HG03108 (cell line): ENCODE data around the gene UVSSA.
"Not testable (repeated sequence)": the region's sequence is repeated elsewhere in the genome, so short reads cannot be mapped to it uniquely, and the experiment has no call there.

Experiments used
- ATAC-seq: cut with Tn5 transposase; IDR thresholded peaks from one replicate; pipeline ENCODE4 v1.9.1; 2021; ENCODE audit warnings: moderate library complexity; ENCODE audit not compliant: unreplicated experiment

UVSSA gene

DNA sequence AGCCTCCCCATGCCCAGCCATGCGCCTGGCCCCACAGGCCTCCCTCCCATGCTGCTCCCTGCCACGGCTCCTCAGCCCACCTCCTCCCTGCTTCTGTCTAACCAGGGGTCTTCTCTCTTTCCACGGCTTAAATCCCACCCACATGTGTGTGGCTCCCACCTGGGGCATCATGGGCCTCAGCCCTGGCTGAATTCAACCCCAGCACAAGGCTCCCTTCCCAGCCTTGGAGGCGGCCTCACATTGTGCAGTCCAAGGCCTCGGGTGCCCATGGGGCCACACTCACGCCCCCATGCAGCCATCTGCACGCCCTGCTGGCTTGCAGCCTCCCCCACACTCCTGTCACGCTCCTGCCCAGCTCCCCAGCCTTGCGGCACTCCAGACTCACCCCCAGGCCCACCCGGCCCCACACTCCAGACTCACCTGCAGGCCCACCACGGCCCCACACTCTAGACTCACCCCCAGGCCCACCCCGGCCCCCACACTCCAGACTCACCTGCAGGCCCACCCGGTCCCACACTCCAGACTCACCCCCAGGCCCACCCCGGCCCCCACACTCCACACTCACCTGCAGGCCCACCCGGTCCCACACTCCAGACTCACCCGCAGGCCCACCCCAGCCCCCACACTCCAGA, 30.4 kb upstream of the UVSSA start:
- no peak for ATAC-seq

DNA sequence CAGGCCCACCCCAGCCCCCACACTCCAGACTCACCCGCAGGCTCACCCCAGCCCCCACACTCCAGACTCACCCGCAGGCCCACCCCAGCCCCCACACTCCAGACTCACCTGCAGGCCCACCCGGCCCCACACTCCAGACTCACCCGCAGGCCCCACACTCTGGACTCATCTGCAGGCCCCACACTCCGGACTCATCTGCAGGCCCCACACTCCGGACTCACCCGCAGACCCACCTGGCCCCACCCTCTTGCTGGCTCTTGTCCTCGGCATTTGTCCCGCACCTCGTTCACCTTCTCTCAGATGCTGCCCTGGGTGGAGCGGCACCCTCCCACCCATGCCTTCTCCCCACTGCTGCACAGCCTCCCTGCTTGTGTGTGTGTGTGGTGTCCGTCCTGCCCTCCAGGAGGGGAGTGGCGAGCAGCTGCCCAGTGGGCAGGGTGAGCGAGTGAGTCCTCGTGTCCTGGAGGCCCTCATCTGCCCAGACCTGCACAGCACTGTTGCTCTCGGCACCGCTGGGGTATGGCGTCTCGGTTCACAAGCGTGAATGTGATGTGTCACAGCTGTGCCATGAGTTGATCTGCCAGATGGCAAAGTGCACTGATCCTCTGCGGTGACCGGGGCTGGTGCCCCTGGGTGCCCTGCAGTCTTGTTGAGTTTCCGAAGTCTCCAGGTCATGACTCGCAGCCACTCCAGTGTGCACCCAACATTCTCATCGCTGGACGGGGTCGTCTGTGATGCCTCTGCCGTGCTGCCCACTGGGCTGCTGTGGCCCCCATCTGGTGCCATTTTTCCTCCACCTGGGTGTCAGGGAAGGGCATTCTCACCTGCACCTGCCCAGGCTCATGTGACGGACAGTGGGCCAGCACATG, 29.6 kb upstream of the UVSSA start:
- ATAC-seq = no peak

GRCh38 chr4:1318046-1318375, 29.0 kb upstream of the UVSSA start:
- no peak for ATAC-seq

DNA sequence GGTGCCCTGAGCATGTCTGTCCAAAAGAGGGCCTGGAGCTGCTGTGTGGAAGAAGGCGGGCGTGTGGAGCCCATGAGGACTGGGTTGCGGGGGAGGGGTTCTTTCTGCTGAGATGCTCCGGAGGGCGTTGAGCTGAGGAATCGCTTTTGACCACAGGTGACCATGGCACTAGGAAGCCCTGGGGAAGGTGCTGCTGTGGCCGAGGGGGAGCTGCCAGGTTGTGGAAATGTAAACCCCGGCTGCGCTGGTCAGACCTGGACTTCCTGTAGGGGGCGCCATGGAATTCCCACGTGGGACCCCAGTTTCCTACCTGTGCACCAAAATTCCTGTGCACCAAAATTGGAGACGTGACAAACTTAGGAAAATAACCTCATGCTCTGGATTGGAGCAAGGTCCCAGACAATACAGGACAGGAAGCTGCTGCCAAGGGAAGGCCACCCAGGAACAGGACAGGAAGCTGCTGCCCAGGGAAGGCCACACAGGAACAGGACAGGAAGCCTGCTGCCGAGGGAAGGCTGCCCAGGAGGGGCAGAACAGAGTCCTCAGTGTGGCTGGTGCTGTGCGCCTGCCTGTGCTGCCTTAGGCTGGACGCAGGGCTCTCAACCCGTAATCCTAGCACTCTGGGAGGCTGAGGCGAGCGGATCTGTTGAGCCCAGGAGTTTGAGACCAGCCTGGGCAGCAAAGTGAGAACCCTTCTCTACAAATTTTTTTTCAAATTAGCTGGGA, 28.4 kb upstream of the UVSSA start:
- ATAC-seq = no peak

GRCh38 chr4:1321486-1321885, 25.5 kb upstream of the UVSSA start:
- no peak for ATAC-seq

DNA sequence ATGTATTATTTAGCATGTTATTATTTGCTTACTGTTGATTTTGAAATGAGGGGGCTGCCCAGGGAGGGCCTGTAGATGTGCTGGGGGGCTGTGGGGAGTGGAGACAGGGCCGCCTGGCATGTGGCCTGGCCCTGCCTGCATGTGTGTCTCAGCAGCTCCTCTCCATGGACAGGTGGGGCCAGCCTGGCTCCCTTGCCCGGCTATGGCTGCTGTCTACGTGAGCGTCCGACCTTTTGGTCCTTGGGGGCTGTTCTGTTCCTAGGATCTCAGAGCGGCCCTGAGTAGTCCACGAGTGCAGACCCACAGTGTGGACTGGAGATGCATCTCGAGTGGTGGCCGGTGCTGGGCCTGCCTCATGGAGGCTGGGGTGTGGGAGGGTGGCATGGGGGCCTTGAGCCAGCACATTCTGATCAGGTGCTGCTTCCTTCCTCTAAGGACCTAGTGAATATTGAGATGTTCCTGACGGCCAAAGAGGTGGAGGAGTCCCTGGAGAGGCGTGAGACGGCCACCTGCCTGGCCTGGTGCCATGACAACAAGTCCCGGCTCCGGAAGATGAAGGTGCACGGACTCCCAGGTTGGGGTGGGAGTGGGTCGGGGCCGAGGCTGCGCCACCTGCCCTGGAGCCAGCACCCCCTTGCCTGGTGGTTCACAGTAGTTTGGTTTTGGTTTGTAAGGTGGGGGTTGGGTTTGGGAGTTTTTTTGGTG, 24.9 kb upstream of the UVSSA start:
- ATAC-seq = no peak

DNA sequence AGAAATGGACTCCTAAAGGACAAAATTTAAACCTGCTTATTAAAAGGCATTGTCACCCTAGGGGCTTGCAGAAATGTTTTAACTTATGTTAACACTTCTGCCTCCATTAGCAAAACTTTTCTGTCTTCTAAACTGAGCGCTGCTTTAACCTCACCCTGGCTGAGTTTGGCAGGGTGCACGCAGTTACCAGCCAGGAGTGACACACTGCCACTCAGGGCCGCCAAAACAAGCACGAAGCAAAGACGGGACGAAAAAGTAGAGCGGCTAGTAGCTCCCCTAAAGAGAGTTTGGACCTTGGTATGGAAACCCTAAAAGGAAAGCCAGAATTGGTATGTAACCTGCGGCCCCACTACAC, 23.8 kb upstream of the UVSSA start:
- no peak for ATAC-seq

DNA sequence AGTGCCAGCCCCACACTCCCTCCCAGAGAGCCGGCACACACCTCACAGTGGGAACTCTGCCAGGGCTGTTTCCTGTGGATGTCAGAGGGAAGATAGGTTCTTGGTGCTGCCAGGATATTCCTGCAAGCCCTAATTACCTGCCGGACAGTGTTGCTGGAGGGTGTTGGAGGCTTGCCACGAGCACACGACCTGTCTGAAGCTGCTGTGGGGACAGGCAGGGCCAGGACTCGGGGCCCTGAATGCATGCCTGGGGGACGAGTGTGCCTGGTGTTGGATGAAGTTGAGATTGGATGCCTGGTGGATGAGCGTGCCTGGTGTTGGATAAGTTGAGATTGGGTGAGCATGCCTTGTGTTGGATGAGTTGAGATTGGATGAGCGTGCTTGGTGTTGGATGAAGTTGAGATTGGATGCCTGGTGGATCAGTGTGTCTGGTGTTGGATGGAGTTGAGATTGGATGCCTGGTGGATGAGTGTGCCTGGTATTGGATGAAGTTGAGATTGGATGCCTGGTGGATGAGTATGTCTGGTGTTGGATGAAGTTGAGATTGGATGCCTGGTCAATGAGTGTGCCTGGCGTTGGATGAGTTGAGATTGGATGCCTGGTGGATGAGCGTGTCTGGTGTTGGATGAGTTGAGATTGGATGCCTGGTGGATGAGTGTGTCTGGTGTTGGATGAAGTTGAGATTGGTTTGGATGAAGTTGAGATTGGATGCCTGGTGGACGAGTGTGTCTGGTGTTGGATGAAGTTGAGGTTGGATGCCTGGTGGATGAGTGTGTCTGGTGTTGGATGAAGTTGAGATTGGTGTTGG, 23.2 kb upstream of the UVSSA start:
- no peak for ATAC-seq

DNA sequence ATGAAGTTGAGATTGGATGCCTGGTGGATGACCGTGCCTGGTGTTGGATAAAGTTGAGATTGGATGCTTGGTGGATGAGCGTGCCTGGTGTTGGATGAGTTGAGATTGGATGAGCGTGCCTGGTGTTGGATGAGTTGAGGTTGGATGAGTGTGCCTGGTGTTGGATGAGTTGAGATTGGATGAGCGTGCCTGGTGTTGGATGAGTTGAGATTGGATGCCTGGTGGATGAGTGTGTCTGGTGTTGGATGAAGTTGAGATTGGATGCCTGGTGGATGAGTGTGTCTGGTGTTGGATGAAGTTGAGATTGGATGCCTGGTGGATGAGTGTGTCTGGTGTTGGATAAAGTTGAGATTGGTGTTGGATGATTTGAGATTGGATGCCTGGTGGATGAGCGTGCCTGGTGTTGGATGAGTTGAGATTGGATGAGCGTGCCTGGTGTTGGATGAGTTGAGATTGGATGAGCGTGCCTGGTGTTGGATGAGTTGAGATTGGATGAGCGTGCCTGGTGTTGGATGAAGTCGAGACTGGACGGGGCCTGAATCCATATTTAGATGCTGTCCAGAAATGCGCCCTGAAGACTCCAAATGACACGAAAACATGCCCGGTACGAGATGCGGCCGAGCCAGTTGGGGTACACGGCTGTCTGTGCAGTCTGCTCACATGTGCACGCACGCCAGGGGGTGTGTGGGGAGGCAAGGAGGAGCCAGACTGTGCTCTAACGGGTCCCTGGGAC, 22.4 kb upstream of the UVSSA start:
- ATAC-seq = not testable (repeated sequence)

DNA sequence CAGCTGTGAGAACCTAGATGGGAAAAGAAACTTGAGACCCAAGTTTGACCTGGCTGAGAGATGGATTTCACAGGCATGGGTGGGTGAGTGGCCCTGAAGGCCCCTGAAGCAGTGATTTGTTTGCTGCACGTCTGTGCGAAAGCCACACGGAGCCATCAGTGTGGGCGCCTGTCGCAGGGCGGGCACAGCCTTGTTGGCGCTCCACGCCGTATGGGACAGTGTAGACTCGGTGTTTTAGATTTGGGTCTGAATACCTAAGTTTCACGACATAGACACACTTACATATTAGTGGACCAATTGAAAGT, 21.9 kb upstream of the UVSSA start:
- no peak for ATAC-seq

DNA sequence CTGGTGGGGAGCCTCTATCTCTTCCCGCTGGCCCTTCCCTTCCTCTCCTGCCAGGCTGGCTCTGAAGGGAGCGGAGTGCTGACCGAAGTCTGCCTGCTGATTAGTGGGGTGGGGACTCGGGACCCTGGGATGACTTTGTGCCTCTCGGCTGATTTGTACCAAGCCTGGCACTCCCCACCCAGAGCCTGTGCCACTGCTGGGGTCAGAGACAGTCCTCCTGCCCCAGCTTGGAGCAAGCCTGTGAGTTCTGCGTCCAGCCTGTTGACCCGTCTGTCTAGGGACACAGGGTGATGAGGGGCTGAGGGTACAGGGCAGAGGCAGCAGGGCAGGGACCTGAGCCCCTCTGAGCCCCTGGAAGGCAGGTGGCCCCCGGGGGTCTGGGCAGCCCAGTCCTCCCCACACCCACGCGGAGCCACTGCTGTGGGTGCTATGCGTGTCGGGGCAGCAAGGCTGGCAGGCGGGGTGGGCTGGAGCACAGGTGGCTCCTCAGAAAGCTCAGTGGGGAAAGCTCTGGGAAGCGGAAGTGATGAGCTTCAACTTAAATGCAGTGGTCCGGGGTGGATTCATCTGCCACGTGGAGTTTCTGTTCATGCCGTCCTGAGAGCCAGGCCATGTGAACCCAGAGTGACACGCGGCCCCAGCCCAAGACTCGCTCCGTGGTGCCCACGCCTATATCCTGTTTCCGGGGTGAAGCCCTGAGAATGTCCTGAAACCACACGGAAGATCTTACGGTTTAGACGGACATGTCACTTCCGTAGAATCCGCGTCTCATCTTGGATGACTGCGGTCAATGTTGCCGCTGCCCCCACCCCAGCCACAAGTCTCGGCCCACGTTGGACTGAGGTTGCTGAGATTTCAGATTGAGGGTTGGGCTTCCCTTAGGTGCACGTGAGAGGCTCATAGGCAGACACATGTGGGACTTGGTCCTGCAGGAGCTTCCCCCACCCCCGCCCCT, 21.1 kb upstream of the UVSSA start:
- no peak for ATAC-seq

DNA sequence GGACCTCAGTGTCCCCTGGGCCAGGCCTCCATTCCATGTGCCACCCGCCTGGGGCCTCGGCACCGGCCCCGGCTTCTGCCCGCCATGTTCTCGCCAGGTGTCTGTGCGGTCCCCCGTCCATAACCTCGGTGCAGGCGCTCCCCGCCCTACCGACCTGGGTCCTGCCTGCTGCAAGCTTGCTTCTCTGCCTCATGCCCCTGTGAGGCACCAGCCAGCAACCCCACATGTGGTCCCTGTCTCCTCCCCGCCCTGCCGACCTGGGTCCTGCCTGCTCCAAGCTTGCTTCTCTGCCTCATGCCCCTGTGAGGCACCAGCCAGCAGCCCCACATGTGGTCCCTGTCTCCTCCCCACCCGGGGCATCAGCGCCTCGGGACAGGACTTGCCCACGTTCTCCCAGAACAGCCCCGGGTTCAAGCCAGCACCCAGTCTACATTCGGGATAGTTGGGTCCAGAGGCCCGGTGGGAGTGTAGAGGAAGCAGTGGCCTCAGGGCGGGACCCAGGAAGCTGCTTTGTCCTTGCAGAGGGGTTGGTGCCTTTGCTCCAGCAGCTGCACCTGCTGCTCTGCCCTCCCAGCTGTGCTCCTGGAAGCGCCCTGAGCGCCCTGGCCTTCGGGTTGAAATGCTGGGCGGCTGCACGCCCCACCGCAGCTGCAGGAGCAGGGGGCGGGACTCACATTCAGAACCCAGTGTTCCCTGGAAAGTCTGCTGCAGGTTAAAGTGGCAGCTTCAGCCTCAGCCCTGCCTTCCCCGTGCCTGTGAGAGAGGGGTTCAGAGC, 20.1 kb upstream of the UVSSA start:
- ATAC-seq = no peak

- no peak for ATAC-seq
Measured at GRCh38 chr4:1327526-1328266, 19.3 kb upstream of the UVSSA start.

GRCh38 chr4:1328267-1329155, 18.5 kb upstream of the UVSSA start:
- no peak for ATAC-seq

- ATAC-seq = no peak
Measured at GRCh38 chr4:1329408-1330371, 17.3 kb upstream of the UVSSA start.
